ENCODE results near the gene UBE2N.

The UBE2N gene

DNA sequence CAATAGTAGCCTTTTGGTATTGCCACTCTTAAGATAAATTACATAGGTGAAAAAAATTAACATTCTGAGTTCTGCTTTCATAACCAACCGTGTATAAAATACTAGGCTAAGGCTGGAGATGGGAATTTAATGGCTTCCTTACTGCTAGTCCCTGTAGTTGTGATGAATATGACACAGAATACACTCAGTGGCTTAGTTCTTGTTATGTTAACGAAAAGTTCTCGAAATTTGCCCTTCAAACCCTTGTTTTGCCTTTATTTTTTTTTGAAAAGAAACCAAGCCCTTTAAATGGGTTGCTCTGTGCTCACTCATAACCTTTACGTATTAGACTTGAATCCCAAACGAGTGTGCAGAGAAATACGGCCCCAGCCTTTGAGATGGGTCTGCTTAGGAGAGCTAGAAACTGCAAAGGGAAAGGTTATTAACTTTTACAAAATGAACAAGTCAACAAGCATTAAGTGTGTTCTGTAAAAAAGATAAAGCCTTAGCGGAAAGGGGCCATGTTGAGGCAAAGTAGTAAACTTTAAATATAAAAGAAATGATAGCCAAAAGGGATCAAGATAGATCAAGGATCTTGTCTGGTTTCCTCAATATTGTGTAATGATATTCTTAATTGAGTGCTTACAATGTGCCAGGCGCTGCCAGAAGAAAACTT is 62.3 kb downstream of the UBE2N start:
- no peak for DNase-seq

GRCh38 chr12:93378998-93379325 is 62.8 kb downstream of the UBE2N start:
- no peak for DNase-seq

- DNase-seq: peak; percentile 57
Observed at GRCh38 chr12:93378196-93378997, 63.4 kb downstream of the UBE2N start.

- DNase-seq: peak; percentile 87
Observed at GRCh38 chr12:93377252-93378195, 64.2 kb downstream of the UBE2N start, which contains the start of gene NUDT4. TSS of gene NUDT4 (plus strand) at chr12:93377925. CDS start at chr12:93378323, 398 bp downstream.

- DNase-seq: no peak
Observed at GRCh38 chr12:93376436-93377251, 65.1 kb downstream of the UBE2N start.

DNA sequence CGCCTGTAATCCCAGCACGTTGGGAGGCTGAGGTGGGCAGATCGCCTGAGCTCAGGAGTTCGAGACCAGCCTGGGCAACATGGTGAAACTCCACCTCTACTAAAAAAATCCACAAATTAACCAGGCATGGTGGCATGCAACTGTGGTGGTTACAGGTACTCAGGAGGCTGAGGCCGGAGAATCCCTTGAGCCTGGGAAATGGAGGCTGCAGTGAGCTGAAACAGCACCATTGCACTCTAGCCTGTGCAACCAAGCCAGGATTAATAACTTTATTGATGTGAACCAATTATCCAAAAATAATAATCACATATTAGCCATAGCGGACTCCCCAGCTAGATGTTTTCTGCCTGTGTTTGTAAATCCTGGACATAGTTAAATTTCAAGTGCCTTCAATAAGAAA is 65.8 kb downstream of the UBE2N start:
- DNase-seq: no peak

DNA sequence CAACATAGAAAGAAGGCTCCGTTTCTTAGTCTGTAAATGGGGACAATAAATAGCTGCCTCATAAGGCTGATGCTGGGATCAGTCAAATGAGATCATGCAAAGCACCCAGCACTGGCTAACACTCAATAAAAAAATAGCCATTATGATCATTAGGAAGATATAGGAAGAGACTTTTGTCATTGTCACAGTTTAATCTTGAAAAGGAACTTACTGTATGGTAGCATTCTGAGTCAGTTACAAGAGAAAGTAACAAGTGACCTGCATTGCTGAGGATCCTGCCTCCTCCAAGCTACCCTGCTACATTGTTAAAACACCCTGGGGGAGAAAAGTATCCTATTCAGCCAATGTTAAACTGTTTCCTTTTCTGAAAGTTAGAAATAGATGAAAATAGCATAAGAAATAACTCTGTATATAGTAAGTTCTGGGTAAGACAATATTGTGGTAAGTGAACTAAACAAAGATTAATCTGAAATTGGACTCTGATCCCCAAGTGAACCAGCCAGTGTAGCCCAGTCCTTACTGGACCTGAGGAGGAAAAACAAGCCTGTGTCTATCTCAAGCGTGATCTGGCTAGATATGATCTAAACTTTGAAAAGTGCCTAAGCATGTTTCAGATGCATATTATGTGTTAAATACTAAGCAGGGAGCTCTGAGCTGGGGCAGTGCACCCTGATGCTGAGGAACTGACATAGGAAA is 67.6 kb downstream of the UBE2N start:
- no peak for DNase-seq

DNA sequence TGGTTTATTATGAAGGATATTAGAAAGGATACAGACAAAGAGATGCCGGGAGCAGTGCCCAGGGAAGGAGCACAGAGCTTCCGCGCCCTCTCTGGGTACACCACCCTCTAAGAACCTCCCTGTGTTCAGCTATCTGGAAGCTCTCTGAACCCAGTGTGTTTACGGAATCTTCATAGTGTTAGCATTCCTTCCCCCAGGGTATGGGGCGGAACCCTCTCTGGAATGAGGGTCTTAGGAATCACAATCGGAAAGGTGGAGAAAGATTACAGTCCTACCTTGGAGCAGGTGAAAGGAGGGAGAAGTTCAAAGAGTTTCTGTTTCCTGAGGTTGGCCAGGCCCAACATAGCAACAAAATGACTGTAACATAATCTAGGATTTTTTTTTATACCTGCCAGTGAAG is 70.8 kb downstream of the UBE2N start:
- no peak for DNase-seq

GRCh38 chr12:93369505-93369904 is 72.2 kb downstream of the UBE2N start:
- DNase-seq: no peak

DNA sequence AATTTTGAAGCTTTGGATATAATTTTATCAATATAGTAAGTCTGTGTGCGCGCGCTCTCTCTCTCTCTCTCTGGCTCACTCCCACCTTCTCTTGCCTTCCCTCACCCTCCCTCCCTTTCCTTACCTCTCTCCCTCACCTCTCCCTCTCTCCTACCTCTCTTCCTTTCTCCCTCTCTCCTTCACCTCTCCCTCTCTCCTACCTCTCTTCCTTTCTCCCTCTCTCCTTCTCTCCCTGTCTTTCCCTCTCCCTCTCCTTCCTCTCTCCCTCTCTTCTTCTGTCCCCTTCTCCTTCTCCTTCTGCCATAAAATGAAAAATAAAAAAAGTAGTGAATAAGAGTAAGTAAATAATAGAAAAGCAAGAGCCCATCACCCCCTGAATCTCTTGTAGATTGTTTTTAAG is 73.0 kb downstream of the UBE2N start:
- no peak for DNase-seq

- no peak for DNase-seq
Observed at GRCh38 chr12:93366422-93366821, 75.3 kb downstream of the UBE2N start.

DNA sequence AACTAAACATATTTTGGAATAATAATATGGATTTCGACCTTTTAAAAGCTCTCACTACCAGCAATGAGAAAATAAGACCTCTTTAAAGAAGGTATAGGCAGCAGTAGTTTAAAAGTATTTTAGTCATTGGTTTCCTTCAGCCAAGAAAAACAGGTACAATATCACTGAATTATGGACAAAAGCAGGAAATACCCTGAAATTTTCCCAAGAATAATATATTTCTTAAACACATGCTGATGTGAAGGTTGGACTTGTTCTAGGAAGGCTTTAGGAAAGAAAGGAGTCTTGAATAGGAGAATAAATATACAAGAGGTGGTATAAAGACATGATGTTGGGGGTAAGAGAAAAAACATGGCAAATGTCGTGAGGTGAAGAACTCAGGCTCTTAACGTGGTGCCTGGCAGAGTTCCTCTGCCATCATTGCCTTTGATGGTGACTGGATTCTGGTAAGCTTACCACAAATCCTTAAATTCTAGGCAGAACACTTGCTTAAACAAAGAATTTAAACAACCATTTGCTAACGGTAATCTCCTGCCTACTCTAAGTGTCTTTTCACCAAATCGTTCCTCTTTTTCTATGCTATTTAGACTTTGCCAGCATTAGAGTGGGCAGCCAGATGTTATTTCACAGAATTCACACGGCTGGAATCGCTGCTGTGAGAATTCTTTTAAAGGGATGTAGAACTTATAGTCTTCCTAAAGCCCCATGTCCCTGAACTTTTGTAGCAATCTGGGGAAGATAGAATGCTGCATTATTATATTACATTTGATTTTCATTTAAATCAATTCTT is 75.9 kb downstream of the UBE2N start:
- DNase-seq: no peak

GRCh38 chr12:93363841-93364297 is 77.9 kb downstream of the UBE2N start:
- DNase-seq: no peak

- DNase-seq: peak; percentile 20
Observed at GRCh38 chr12:93361151-93361919, 80.4 kb downstream of the UBE2N start.

DNA sequence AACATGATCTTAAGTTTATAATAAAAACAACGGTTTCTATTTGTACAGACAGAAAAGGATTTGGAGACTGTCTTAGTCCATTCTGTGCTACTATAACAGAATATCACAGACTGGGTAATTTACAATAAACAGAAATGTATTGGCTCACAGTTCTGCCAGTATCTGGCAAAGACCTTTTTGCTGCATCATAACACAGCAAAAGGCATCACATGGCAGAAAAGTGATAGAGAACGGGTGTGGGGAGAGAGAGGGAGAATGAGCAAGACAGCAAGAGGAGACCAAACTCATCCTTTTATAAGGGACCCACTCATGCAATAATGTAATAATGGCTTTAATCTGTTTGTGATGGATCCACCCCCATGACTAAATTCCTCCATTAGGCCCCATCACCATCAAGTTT is 81.1 kb downstream of the UBE2N start:
- no peak for DNase-seq

- no peak for DNase-seq
Observed at GRCh38 chr12:93358821-93359220, 82.9 kb downstream of the UBE2N start.

- DNase-seq: no peak
Observed at GRCh38 chr12:93358058-93358457, 83.7 kb downstream of the UBE2N start.

GRCh38 chr12:93356214-93356613 is 85.5 kb downstream of the UBE2N start:
- no peak for DNase-seq
